GM12874 (cell line): ENCODE data around the gene B4GALT7.

ENCODE experiments used
- CTCF ChIP-seq: IDR thresholded peaks from 2 replicates; pipeline ENCODE4 v1.5.1; 2011; ENCODE audit warnings: low read depth, mild to moderate bottlenecking, control low read depth, low read length, moderate library complexity; ENCODE audit not compliant: insufficient read depth

The B4GALT7 gene

GRCh38 chr5:177594071-177594470 lies 5.9 kb upstream of the B4GALT7 start:
- TF ChIP-seq CTCF: no peak

DNA sequence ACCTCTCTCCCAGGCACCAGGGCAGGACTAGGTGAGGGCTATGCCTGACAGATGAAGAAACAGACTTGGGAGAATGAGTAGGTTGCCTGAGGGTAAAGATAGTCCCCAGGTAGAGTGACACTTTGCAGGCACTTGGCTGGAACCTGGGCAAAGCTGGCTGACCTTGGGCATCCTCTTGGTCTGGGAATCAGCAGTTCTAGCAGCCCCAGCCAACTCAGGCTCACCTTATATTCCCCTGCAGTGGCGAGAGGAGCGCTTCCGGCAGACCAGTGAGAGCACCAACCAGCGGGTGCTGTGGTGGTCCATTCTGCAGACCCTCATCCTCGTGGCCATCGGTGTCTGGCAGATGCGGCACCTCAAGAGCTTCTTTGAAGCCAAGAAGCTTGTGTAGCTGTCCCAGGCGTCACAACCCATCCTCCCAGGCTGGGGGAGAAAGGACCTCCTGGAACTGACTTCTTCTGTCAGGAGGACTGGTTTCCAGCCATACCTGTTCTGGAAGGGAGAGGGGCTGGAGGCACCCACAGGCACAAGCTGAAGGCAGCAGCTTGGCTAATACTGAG lies 4.8 kb upstream of the B4GALT7 start:
- TF ChIP-seq CTCF: no peak

DNA sequence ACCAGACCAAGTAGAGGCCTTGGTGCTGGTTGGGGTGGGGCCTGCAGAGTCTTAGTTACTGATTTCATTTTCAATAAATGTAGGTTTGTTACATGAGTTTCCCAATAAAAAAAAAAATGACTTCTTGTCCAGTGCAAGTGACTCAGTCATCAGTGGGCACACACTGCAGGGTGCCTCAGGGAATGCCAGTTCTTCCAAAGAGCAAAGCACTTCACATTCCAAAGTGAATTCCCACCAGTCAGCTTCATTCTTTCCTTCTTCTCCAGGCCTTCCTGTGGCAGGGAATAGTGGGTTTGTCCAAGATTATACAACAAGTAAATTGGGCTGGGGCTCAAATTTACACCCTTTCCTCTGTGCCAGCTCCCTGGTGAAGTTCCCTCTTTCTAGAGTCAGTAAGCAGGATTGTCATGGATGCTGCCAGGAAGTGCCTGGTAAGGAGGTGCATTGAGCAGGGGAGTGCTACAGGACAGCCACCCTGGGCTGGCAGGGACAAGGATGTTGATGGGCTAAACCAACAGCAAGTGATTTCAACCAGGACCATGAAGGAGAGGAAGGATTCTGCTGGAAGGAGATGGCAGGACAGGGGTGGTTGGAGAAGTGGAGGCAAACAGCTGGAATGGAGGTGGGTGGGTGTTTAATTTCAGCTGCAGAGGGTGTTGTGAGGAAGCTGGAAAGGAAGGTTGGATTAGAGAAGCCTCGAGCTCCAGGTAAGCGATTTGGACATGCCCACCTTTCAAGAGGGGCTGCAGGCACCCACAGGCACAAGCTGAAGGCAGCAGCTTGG lies 3.7 kb upstream of the B4GALT7 start:
- no peak for TF ChIP-seq CTCF

DNA sequence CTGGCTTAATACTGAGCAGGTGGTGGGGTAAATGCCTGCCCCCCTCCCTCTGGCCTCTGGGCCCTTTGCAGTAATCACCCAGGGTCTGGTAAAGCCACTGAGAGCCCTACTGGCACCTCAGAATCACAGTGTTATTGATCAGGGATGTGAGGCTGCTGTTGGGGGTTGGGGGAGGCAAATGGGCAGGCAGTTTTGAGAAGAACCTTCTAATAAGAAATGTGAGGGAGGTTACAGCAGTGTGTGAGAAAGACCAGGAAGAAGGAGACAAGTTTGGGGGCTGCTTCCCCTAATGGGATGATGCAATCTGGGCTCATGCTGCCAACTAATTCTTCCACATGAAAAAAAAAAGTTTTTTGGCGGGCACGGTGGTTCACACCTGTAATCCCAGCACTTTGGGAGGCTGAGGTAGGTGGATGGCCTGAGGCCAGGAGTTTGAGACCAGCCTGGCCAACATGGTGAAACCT lies 3.1 kb upstream of the B4GALT7 start:
- no peak for TF ChIP-seq CTCF

GRCh38 chr5:177598477-177598876 lies 1.5 kb upstream of the B4GALT7 start:
- TF ChIP-seq CTCF: no peak

- TF ChIP-seq CTCF: no peak
These were observed 631 bp downstream of the B4GALT7 start for GRCh38 chr5:177600508-177601018.

DNA sequence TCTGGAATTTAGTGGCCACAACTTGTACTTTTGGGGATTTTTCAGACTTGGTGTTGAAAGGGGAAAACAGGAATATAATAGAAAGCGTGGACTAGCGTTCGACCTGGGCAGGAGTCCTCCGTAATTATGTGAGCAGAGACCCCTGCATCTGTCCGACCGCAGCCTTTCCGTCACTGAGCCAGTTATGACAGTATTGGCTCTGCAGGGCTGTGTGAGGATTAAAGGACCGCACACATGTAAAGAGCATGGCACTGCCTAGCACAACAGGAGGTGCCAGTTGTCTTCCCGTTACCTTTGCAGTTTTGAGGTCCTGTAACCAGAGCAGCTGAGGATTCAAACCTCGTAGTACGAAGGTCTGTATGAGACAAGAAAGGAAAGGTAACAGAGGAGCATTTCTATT lies 1.2 kb downstream of the B4GALT7 start:
- TF ChIP-seq CTCF: no peak
